ENCODE measurements around the gene PBX4. TPM values are rescaled to one million over a fixed set of nuclear protein-coding genes. Genes with fewer than 3 reads are reported as not detected.

Gene PBX4
- total RNA-seq, 1 donor from 2014 or later, result 5.2 TPM

GRCh38 chr19:19651076-19651475, 32.6 kb upstream of the PBX4 start:
- TF ChIP-seq CTCF (IDR thresholded peaks at IDR 0.05; ENCODE audit: unreplicated experiment), result no peak
- Mint-ChIP-seq H3K27ac (no peak overlapping the region), H3K36me3 (ENCODE audit: insufficient read depth) (peaks cover 14% of the 10 kb centered on the region), H3K9me3 (ENCODE audit: low read depth) (no peaks in the 10 kb centered on the region), H3K4me3 (ENCODE audit: low read depth) (no peak overlapping the region), H3K4me1 (ENCODE audit: low read depth) (no peaks in the 10 kb centered on the region), H3K27me3 (no peaks in the 10 kb centered on the region)
- DNase-seq (ENCODE audit: low spot score, unreplicated experiment), result no peak

- no peaks in the 10 kb centered on the region for H3K27me3 Mint-ChIP-seq
- no peak overlapping the region for H3K4me3 Mint-ChIP-seq (ENCODE audit: low read depth)
- no peak for DNase-seq (ENCODE audit: low spot score, unreplicated experiment)
- no peaks in the 10 kb centered on the region for H3K9me3 Mint-ChIP-seq (ENCODE audit: low read depth)
- H3K4me1 Mint-ChIP-seq (ENCODE audit: low read depth), result no peaks in the 10 kb centered on the region
- TF ChIP-seq CTCF (IDR thresholded peaks at IDR 0.05; ENCODE audit: unreplicated experiment), result no peak
- H3K27ac Mint-ChIP-seq, result no peak overlapping the region
- H3K36me3 Mint-ChIP-seq (ENCODE audit: insufficient read depth), result peaks cover 14% of the 10 kb centered on the region
These were observed 31.8 kb upstream of the PBX4 start for GRCh38 chr19:19650331-19650730.

- Mint-ChIP-seq H3K36me3 (ENCODE audit: insufficient read depth) (peaks cover 13% of the 10 kb centered on the region), H3K27me3 (no peaks in the 10 kb centered on the region), H3K4me1 (ENCODE audit: low read depth) (no peaks in the 10 kb centered on the region), H3K27ac (no peak overlapping the region), H3K4me3 (ENCODE audit: low read depth) (no peak overlapping the region), H3K9me3 (ENCODE audit: low read depth) (no peaks in the 10 kb centered on the region)
- no peak for DNase-seq (ENCODE audit: low spot score, unreplicated experiment)
- TF ChIP-seq CTCF (IDR thresholded peaks at IDR 0.05; ENCODE audit: unreplicated experiment), result no peak
These were observed 31.1 kb upstream of the PBX4 start for GRCh38 chr19:19649580-19649995.

GRCh38 chr19:19649155-19649554, 30.7 kb upstream of the PBX4 start:
- H3K4me3 Mint-ChIP-seq (ENCODE audit: low read depth), result no peak overlapping the region
- H3K36me3 Mint-ChIP-seq (ENCODE audit: insufficient read depth), result peaks cover 13% of the 10 kb centered on the region
- no peaks in the 10 kb centered on the region for H3K4me1 Mint-ChIP-seq (ENCODE audit: low read depth)
- no peak for TF ChIP-seq CTCF (IDR thresholded peaks at IDR 0.05; ENCODE audit: unreplicated experiment)
- no peaks in the 10 kb centered on the region for H3K9me3 Mint-ChIP-seq (ENCODE audit: low read depth)
- no peaks in the 10 kb centered on the region for H3K27me3 Mint-ChIP-seq
- no peak for DNase-seq (ENCODE audit: low spot score, unreplicated experiment)
- no peak overlapping the region for H3K27ac Mint-ChIP-seq

GRCh38 chr19:19647037-19647835, 28.7 kb upstream of the PBX4 start:
- no peak for TF ChIP-seq CTCF (IDR thresholded peaks at IDR 0.05; ENCODE audit: unreplicated experiment)
- no peaks in the 10 kb centered on the region for H3K27me3 Mint-ChIP-seq
- peaks cover 8% of the 10 kb centered on the region for H3K4me1 Mint-ChIP-seq (ENCODE audit: low read depth)
- no peak overlapping the region for H3K4me3 Mint-ChIP-seq (ENCODE audit: low read depth)
- H3K9me3 Mint-ChIP-seq (ENCODE audit: low read depth), result no peaks in the 10 kb centered on the region
- no peak overlapping the region for H3K27ac Mint-ChIP-seq
- H3K36me3 Mint-ChIP-seq (ENCODE audit: insufficient read depth), result peaks cover 9% of the 10 kb centered on the region
- DNase-seq (ENCODE audit: low spot score, unreplicated experiment), result no peak
